Measurements from ENCODE around the gene UNG.

- TF ChIP-seq POLR2A (IDR thresholded peaks at IDR 0.05) (no peak), CTCF (IDR thresholded peaks at IDR 0.05) (no peak), POLR2AphosphoS5 (IDR thresholded peaks at IDR 0.05) (no peak)
These were observed 52.8 kb downstream of the UNG start for GRCh38 chr12:109150124-109150640.

Data from upper lobe of left lung (tissue), 4 donors.